ENCODE data around the gene PDE2A. TPM values are rescaled to one million over a fixed set of nuclear protein-coding genes. Genes with fewer than 3 reads are reported as not detected.
A peak's percentile ranks its signal among the peaks of the same experiment; 100 is the strongest.

PDE2A gene
- total RNA-seq, 1 donor from 2014 or later: 28.1 TPM

- no peak for DNase-seq
Measured at GRCh38 chr11:72543849-72544542, 130.2 kb downstream of the PDE2A start.

- DNase-seq: no peak
Measured at GRCh38 chr11:72541257-72541974, 132.8 kb downstream of the PDE2A start.

- no peak for DNase-seq
Measured at GRCh38 chr11:72537051-72537450, 137.2 kb downstream of the PDE2A start.

GRCh38 chr11:72535194-72535547 is 139.1 kb downstream of the PDE2A start:
- no peak for DNase-seq

- no peak for DNase-seq
Measured at GRCh38 chr11:72534371-72535193, 139.6 kb downstream of the PDE2A start.

GRCh38 chr11:72529068-72529467 is 145.2 kb downstream of the PDE2A start:
- DNase-seq: no peak

GRCh38 chr11:72528121-72528520 is 146.1 kb downstream of the PDE2A start:
- DNase-seq: no peak

Small RNAs within 50 kb of the gene (small RNA-seq; reads per million reads assigned to genes)
- gene MIR139 (ENCODE audit: low replicate concordance) (8.3 reads per million, percentile 93 among the genes with 10 or more reads in this experiment), gene RNU7-105P (ENCODE audit: low replicate concordance) (not detected)

Other genes with a start within 250 kb of the PDE2A start
- gene CLPB, start 239.9 kb downstream of the PDE2A start, total RNA-seq: 39.0 TPM
- 106 TPM for gene ARAP1, start 78.0 kb upstream of the PDE2A start, total RNA-seq
- gene STARD10, start 119.6 kb upstream of the PDE2A start, total RNA-seq: 43.3 TPM
- gene ATG16L2, start 140.0 kb upstream of the PDE2A start, total RNA-seq: 34.5 TPM